A673 (cell line): ENCODE measurements around the gene RAB26.

Source experiments
- EZH2 ChIP-seq: fragments of 200-600 bp; sonication (generic); IDR thresholded peaks from 2 replicates; pipeline ENCODE4 v1.6.1; 2017; ENCODE audit warnings: borderline replicate concordance, low read depth, mild to moderate bottlenecking, mixed read lengths, antibody characterized with exemption, low read length; ENCODE audit not compliant: poor library complexity, severe bottlenecking
- TF ChIP-seq, protein P1 (sequence below): fragments of 300-800, 200-600 bp; sonication (generic); conservative IDR thresholded peaks from 2 replicates; pipeline ENCODE4 v1.5.1; 2017; ENCODE audit warnings: low read depth, mild to moderate bottlenecking, antibody characterized with exemption, low read length, moderate library complexity, mixed read lengths

GRCh38 chr16:2157480-2158261 is 9.2 kb downstream of the RAB26 start:
- TF ChIP-seq, protein P1, sequence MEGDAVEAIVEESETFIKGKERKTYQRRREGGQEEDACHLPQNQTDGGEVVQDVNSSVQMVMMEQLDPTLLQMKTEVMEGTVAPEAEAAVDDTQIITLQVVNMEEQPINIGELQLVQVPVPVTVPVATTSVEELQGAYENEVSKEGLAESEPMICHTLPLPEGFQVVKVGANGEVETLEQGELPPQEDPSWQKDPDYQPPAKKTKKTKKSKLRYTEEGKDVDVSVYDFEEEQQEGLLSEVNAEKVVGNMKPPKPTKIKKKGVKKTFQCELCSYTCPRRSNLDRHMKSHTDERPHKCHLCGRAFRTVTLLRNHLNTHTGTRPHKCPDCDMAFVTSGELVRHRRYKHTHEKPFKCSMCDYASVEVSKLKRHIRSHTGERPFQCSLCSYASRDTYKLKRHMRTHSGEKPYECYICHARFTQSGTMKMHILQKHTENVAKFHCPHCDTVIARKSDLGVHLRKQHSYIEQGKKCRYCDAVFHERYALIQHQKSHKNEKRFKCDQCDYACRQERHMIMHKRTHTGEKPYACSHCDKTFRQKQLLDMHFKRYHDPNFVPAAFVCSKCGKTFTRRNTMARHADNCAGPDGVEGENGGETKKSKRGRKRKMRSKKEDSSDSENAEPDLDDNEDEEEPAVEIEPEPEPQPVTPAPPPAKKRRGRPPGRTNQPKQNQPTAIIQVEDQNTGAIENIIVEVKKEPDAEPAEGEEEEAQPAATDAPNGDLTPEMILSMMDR = no peak
- no peak for TF ChIP-seq EZH2
